B cell (primary cell): ENCODE data around the gene PAX3. TPM values are rescaled to one million over a fixed set of nuclear protein-coding genes. Genes with fewer than 3 reads are reported as not detected.

Experiments
- ATAC-seq: fragments of 200-7000 bp; cut with Tn5 transposase; one replicate; pipeline ENCODE4 v1.10.0; 2021; ENCODE audit warnings: low read depth, mild to moderate bottlenecking, moderate number of reproducible peaks, moderate library complexity
- CTCF ChIA-PET: fragments of 350-600 bp; sonication (Branson Sonifier 250); formaldehyde crosslinking; loops from one replicate; lab custom pipeline; 2021; ENCODE audit warnings: antibody characterized with exemption, inconsistent platforms; lab: Charles Lee
- POLR2A ChIA-PET: fragments of 350-600 bp; sonication (Branson Sonifier 250); formaldehyde crosslinking; loops from one replicate; lab custom pipeline; 2021; ENCODE audit warnings: antibody characterized with exemption; lab: Charles Lee
- DNase-seq: peaks from one replicate; pipeline ENCODE4 v3.0.0; 2013
- H2AFZ ChIP-seq: 2 replicates; pipeline ENCODE4 v1.6.1; 2012; ENCODE audit warnings: mild to moderate bottlenecking, low read depth, low read length; ENCODE audit not compliant: insufficient read depth, poor library complexity, severe bottlenecking
- H3K27ac ChIP-seq, 2 donors: 1 replicate in 1 of 2; 2 replicates in 1 of 2; pipeline ENCODE4 v1.5.1; 2012 to 2013; ENCODE audit warnings: low read length in 2 of 2, mild to moderate bottlenecking in 2 of 2, moderate library complexity in 1 of 2
- H3K27me3 ChIP-seq, 4 experiments: fragments of 200-600 bp in 1 of 4; sonication (generic) in 1 of 4; replicated peaks in 1 of 4; 1 replicate in 2 of 4; 2 replicates in 2 of 4; pipeline versions ENCODE4 v1.6.1 to v1.7.0; 2013 to 2016; ENCODE audit warnings: low read length in 3 of 4, mild to moderate bottlenecking in 2 of 4, mixed read lengths in 1 of 4, moderate library complexity in 1 of 4; ENCODE audit not compliant: insufficient read depth in 4 of 4, control insufficient read depth in 3 of 4; ENCODE audit errors: control extremely low read depth in 1 of 4
- H3K36me3 ChIP-seq, 2 experiments: replicated peaks in 1 of 2; 1 replicate in 1 of 2; 2 replicates in 1 of 2; pipeline versions ENCODE4 v1.6.1 to v1.7.1; 2013; ENCODE audit warnings: low read length in 1 of 2; ENCODE audit not compliant: insufficient read depth in 2 of 2, control insufficient read depth in 1 of 2; ENCODE audit errors: control extremely low read depth in 1 of 2, extremely low read depth in 1 of 2
- H3K4me1 ChIP-seq, 2 donors: fragments of 200-600 bp in 1 of 2; sonication (generic) in 1 of 2; 1 replicate in 1 of 2; 2 replicates in 1 of 2; pipeline versions ENCODE4 v1.5.1 to v1.6.1; 2013 to 2017; ENCODE audit warnings: low read length in 2 of 2; ENCODE audit not compliant: control insufficient read depth in 2 of 2, insufficient read depth in 2 of 2
- H3K4me2 ChIP-seq: replicated peaks from 2 replicates; pipeline ENCODE3; 2012; ENCODE audit warnings: mild to moderate bottlenecking, low read depth, low read length; ENCODE audit not compliant: poor library complexity, severe bottlenecking
- H3K4me3 ChIP-seq, 5 experiments: fragments of 200-600 bp in 1 of 5; sonication (generic) in 1 of 5; 1 replicate in 3 of 5; 2 replicates in 2 of 5; pipeline versions ENCODE4 v1.5.1 to v1.7.0; 2011 to 2016; ENCODE audit warnings: low read length in 4 of 5, mild to moderate bottlenecking in 4 of 5, low read depth in 2 of 5, control low read depth in 1 of 5, moderate library complexity in 1 of 5; ENCODE audit not compliant: insufficient read depth in 1 of 5; ENCODE audit errors: control extremely low read depth in 1 of 5, extremely low read depth in 1 of 5
- H3K79me2 ChIP-seq: fragments of 200-600 bp; sonication (generic); one replicate; pipeline ENCODE4 v1.6.0; 2016; ENCODE audit warnings: low read length; ENCODE audit not compliant: control insufficient read depth, insufficient read depth
- H3K9ac ChIP-seq: fragments of 200-600 bp; sonication (generic); 2 replicates; pipeline ENCODE4 v1.6.1; 2017; ENCODE audit warnings: mild to moderate bottlenecking, low read length, moderate library complexity
- H3K9me3 ChIP-seq, 3 donors: one replicate each; pipeline versions ENCODE4 v1.6.1 to v1.7.1; 2013; ENCODE audit warnings: low read length in 2 of 3; ENCODE audit not compliant: control insufficient read depth in 2 of 3, insufficient read depth in 1 of 3; ENCODE audit errors: control extremely low read depth in 1 of 3
- H4K20me1 ChIP-seq: 2 replicates; pipeline ENCODE4 v1.6.0; 2012; ENCODE audit warnings: mild to moderate bottlenecking, low read length; ENCODE audit not compliant: insufficient read depth, control insufficient read depth, poor library complexity, severe bottlenecking
- H3K27ac Mint-ChIP-seq: one replicate; pipeline ENCODE4 v1.8.0; 2021; ENCODE audit warnings: mixed read lengths
- H3K27me3 Mint-ChIP-seq: one replicate; pipeline ENCODE4 v1.8.0; 2021; ENCODE audit warnings: mixed read lengths
- H3K4me1 Mint-ChIP-seq: one replicate; pipeline ENCODE4 v1.8.0; 2021; ENCODE audit warnings: mixed read lengths
- H3K4me3 Mint-ChIP-seq: one replicate; pipeline ENCODE4 v1.8.0; 2021; ENCODE audit warnings: mixed read lengths
- H3K9me3 Mint-ChIP-seq: one replicate; pipeline ENCODE4 v1.8.0; 2022; ENCODE audit warnings: mixed read lengths; ENCODE audit not compliant: insufficient read depth
- EZH2 ChIP-seq: IDR thresholded peaks from 2 replicates; pipeline ENCODE4 v1.6.1; 2012; ENCODE audit warnings: borderline replicate concordance, low read depth, mild to moderate bottlenecking, moderate library complexity, low read length; ENCODE audit not compliant: insufficient read depth, poor library complexity, severe bottlenecking
- WGBS: methylation state at CpG from one replicate; pipeline ENCODE4 v1.1.5; 2013; ENCODE audit warnings: missing lambda C conversion rate; ENCODE audit not compliant: insufficient coverage; 5-methylcytosine and 5-hydroxymethylcytosine counted together
- intact Hi-C: fragments of 100-400 bp; cut with micrococcal nuclease; formaldehyde crosslinking; loops from one replicate; pipeline ENCODE4 v1.10.0; 2022
- polyA plus RNA-seq: library from polyadenylated mRNA; depleted of rRNA; stranded (reverse); fragments of >200 nt; gene quantifications from 2 replicates; pipeline ENCODE4 v1.2.3, GENCODE V29; 2012
- total RNA-seq, 2 donors: library from RNA; stranded (reverse); fragments of 120-200 nt in 1 of 2; gene quantifications; 1 replicate in 1 of 2; 2 replicates in 1 of 2; pipeline versions ENCODE4 v1.2.3 to v1.2.4, GENCODE V29; 2013 to 2022
- TF ChIP-seq, protein P1 (sequence below): fragments of 200-600 bp; IDR thresholded peaks from one replicate; pipeline ENCODE4 v1.8.0; 2022; ENCODE audit warnings: antibody characterized with exemption, mild to moderate bottlenecking

The PAX3 gene
- total and polyA plus RNA-seq, 2 donors (not counting 1 experiment from before 2014, with no cell fraction given) = not detected

DNA sequence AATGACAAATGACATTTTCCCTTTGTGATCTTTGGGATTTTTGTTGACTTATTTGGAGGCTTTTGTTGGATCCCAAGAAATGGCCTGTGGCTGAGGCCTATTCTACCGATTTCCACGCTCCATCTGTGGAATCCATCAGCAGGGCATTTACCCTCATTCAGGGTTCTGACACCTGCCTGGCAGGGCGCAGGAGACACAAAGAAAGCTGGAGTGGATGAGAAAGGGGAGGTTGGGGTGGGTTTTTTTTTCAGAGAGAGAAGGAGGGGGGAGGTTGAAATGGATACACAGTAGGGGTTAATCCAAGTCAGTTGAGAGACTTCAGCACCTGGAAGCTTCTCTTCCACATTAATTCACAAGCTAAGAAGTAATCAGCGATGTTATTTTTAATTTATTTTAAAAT lies 59.7 kb downstream of the PAX3 start:
- H3K27ac Mint-ChIP-seq = no peak overlapping the region
- no peaks in the 10 kb centered on the region for H3K9me3 Mint-ChIP-seq
- Histone ChIP-seq H3K27ac (no peak overlapping the region), H4K20me1 (no peaks in the 10 kb centered on the region), H3K79me2 (no peaks in the 10 kb centered on the region), H3K9ac (no peak overlapping the region), H3K4me1 (no peaks in the 10 kb centered on the region), H3K4me3 (no peak overlapping the region), H3K27me3 (peaks cover 0 to 22% (median 5%) of the 10 kb centered on the region in 4 experiments), H3K36me3 (no peaks in the 10 kb centered on the region), H2AFZ (no peak overlapping the region), H3K9me3 (peaks cover 0 to 3% (median 0%) of the 10 kb centered on the region in 3 donors), H3K4me2 (no peak overlapping the region)
- DNase-seq = no peak
- ChIA-PET CTCF (no interaction called here), POLR2A (no interaction called here)
- ATAC-seq = no peak
- TF ChIP-seq, protein P1, sequence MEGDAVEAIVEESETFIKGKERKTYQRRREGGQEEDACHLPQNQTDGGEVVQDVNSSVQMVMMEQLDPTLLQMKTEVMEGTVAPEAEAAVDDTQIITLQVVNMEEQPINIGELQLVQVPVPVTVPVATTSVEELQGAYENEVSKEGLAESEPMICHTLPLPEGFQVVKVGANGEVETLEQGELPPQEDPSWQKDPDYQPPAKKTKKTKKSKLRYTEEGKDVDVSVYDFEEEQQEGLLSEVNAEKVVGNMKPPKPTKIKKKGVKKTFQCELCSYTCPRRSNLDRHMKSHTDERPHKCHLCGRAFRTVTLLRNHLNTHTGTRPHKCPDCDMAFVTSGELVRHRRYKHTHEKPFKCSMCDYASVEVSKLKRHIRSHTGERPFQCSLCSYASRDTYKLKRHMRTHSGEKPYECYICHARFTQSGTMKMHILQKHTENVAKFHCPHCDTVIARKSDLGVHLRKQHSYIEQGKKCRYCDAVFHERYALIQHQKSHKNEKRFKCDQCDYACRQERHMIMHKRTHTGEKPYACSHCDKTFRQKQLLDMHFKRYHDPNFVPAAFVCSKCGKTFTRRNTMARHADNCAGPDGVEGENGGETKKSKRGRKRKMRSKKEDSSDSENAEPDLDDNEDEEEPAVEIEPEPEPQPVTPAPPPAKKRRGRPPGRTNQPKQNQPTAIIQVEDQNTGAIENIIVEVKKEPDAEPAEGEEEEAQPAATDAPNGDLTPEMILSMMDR = no peak
- no peak for TF ChIP-seq EZH2
- WGBS = 70% methylated on average over 2 of the region's 4 CpGs
- H3K4me3 Mint-ChIP-seq = no peak overlapping the region
- intact Hi-C loops = no loop called here
- no peaks in the 10 kb centered on the region for H3K4me1 Mint-ChIP-seq
- H3K27me3 Mint-ChIP-seq = peaks cover 39% of the 10 kb centered on the region

DNA sequence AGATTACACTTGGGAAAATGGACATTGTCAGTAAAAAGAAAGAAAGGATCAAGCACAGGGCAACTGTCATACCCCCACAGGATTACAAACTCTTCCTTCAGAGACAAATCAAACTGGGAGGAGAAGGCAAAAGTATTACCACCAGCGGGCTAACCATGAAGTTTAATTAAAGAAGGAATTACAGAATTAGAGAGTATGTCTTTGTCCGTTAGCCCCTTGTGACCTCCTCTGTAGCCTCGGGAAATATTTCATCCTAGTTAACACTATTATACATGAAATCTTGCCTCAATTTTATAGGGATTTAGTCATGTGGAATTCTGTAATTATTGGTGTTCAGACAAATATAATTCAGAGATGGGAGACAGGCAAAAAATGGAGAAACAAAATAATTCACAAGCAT lies 60.7 kb downstream of the PAX3 start:
- Histone ChIP-seq H3K4me3 (no peak overlapping the region), H3K4me2 (no peak overlapping the region), H3K36me3 (no peaks in the 10 kb centered on the region), H3K9ac (no peak overlapping the region), H3K4me1 (no peaks in the 10 kb centered on the region), H4K20me1 (no peaks in the 10 kb centered on the region), H3K9me3 (peaks cover 0 to 3% (median 0%) of the 10 kb centered on the region in 3 donors), H3K27ac (no peak overlapping the region), H3K79me2 (no peaks in the 10 kb centered on the region), H3K27me3 (peaks cover 0 to 22% (median 5%) of the 10 kb centered on the region in 4 experiments), H2AFZ (no peak overlapping the region)
- intact Hi-C loops = no loop called here
- H3K4me1 Mint-ChIP-seq = no peaks in the 10 kb centered on the region
- WGBS = no CpG with 5 or more reads among the region's 3 CpGs
- no peak overlapping the region for H3K27ac Mint-ChIP-seq
- ChIA-PET CTCF (no interaction called here), POLR2A (no interaction called here)
- no peak overlapping the region for H3K4me3 Mint-ChIP-seq
- ATAC-seq (no peak), DNase-seq (no peak)
- TF ChIP-seq, protein P1 = no peak
- TF ChIP-seq EZH2 = no peak
- no peaks in the 10 kb centered on the region for H3K9me3 Mint-ChIP-seq
- H3K27me3 Mint-ChIP-seq = peaks cover 35% of the 10 kb centered on the region
